CD4-positive, alpha-beta T cell treated with Interleukin-2 at 100 ng/mL for 4 hours (primary cell): Measurements from ENCODE around the gene SPEM2.

ENCODE experiments used
- DNase-seq: peaks from one replicate; pipeline ENCODE4 v3.0.0-alpha.2; 2020; ENCODE audit warnings: low spot score

The SPEM2 gene

GRCh38 chr17:7403977-7404736 lies 21.3 kb upstream of the SPEM2 start, which contains the start of gene TMEM256:
Gene TMEM256, minus strand, starts transcription at chr17:7404097. Its CDS starts 13 bp downstream, at chr17:7404084.
- peak; percentile 97 for DNase-seq

DNA sequence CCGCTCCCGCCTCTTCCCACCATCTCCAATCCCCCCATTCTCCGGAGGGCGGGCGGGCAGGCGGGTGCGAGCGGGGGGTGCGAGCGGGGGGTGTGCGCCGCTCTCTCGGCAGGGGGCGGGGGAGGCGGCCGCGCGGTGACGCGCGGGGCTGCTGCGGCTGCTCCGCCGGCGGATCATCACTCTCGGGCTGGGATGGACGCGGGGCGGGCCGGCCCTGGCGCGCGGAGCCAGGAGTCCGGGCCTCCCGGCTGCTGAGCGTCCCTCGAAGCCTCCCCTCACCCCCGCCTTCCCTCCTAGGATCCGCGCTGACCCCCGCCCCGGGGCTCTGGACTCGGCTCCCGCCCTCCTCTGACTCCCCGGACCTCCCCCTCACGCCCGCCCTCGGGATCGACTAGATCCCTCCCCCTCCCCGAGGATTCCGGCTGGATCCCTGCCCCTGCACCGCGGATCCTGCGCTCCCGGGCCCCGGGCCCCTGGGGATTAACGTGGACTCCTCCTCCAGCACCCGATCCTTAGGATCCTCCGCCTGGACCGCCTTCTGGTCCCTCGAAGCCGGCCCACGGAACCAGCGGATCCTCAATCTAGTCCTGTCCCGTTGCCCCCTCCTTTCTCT lies 20.6 kb upstream of the SPEM2 start:
- peak; percentile 67 for DNase-seq

GRCh38 chr17:7405350-7406234 lies 19.8 kb upstream of the SPEM2 start:
- no peak for DNase-seq

DNA sequence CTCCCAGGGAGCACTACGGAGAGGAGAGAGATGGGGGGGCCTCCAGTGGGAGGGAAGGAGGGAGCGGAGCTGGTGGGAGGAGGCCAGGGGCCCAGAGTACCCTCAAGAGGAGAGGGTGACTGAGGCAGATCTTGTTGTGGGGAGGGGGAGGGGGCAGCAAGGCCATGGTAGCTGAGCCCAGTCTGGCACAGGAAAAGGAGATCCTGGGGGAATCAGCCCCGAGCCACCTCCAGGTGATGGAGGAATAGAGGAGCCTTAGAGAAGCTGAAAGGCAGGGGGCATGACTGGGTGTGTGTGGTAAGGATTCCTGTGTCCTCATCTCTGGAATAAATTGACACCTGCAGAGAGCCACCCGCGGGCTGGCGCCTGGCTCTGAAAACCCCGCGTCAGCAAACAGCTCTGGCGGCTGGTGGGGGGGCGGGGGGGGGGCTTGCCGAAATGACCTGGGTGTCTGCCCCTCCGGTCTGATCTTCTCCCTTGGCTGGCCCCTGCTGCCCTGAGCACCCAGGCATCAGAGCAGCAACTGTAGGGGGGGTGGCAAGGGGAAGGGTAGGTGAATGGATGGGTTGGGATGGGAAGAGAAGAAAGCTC lies 19.1 kb upstream of the SPEM2 start:
- DNase-seq = no peak

DNA sequence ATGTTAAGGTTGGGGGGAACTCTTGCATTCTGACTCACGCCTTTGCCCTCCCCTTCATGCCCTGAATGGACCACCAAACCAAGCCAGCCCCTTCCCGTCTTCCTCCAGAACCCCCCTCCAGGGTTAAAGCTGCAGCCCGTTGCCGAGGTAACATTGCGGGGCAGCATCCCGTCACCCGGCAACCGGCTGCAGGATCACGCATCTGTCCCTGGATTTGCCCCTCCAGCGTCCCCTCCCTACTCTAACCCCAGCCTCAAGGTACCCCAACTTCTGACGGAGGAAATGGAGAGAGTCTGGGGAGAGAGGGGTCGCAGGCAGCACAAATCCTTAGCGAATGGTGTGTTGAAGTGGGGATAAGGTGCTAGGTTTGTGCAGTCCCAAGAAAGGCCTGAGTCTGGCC lies 18.3 kb upstream of the SPEM2 start:
- no peak for DNase-seq

DNA sequence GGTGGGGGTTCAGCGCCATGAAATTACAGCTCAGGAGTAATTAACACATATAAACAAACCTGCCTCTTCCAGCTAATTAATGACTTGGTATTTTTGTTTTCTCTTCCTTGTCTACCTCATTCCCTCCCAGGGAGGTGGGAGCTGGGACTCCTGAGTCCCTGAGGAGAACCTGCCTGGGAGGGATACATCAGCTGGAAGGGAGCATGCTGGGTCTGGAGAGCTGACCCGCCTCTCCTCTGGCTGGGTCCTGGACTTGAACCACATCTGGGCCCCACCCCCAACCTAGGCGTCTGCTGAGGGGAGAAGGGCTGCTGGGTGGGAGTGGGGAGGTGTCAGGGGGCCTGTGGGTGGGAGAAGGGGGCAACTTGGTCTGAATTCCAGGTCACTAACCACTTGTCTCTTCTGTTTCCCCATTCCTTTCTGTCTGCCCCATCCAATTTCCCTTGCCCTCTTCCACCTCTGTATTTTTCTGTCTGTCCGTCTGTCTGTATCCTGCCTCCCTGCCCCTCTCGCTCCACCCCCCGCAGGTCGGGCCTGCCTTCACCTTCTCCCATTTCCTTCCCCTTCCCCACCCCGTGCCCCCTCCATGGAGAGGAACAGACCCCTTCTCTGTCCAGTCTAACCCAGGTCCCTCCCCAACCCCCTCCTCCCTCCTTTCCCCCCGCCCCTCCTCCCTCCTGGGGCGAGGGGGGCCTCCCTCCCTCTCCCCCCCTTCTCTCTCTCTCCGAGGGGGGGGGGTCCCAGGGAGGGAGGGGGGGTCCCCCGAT lies 17.7 kb upstream of the SPEM2 start, which contains the start of gene NLGN2:
Gene NLGN2 (plus strand): TSS at position 361 of the 767 bp plus-strand sequence. CDS start 411 bp downstream, outside the sequence.
- no peak for DNase-seq

GRCh38 chr17:7408252-7408727 lies 17.1 kb upstream of the SPEM2 start:
- DNase-seq = peak; percentile 19

GRCh38 chr17:7408863-7409262 lies 16.6 kb upstream of the SPEM2 start:
- DNase-seq = no peak

- no peak for DNase-seq
Measured at GRCh38 chr17:7409716-7410115, 15.7 kb upstream of the SPEM2 start.

- DNase-seq = no peak
Measured at GRCh38 chr17:7410634-7411426, 14.6 kb upstream of the SPEM2 start.

DNA sequence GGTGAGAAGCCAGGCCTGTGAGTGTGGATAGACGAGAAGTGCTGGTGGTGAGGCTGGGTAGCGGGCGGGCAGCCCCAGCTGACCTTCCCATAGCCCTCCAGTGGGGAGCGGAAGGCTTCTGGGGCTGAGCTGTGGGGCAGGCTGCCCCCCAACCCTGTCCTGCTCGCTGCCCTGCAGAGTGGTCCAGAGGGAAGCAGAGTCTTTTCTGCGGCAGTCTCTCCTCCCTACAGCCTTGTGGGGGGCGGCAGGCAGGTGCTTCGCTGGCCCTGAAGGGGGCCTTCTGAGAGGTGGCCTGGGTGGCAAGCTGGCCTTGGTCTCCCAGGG lies 14.0 kb upstream of the SPEM2 start:
- no peak for DNase-seq

DNA sequence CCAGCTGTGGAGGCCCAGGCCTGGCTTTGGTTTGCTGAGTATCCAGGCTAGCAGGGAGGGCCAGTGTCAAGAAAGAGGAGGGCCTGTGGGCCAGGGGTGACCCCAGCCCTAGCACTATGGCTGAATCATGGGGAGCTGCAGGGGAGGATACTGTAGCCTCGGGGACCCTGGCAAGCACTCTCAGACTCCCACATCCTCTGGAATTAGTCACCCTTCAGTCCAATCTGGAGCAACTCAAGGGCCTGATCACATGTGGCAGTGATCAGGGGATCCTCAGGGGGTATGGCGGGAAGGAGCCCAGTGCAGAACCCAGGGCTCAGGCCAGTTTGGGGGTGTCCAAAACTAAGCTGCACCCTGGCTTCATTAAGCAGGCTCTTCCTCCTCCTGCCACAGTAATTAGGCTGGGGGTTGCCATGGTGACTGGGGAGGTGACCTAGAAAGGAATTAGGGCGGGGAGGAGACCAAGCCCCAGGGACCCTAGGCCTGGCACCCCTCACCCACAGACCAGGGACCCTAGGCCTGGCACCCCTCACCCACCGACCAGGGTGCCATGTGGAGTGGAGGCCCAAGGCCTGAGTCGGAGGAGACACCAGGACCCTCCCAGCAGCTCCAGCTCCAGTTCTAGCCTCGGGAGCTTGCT lies 11.9 kb upstream of the SPEM2 start:
- no peak for DNase-seq

- no peak for DNase-seq
Measured at GRCh38 chr17:7414837-7415236, 10.6 kb upstream of the SPEM2 start.

GRCh38 chr17:7415784-7416183 lies 9.6 kb upstream of the SPEM2 start:
- DNase-seq = no peak

GRCh38 chr17:7416323-7416722 lies 9.1 kb upstream of the SPEM2 start:
- DNase-seq = no peak

- no peak for DNase-seq
Measured at GRCh38 chr17:7417056-7417655, 8.3 kb upstream of the SPEM2 start.

DNA sequence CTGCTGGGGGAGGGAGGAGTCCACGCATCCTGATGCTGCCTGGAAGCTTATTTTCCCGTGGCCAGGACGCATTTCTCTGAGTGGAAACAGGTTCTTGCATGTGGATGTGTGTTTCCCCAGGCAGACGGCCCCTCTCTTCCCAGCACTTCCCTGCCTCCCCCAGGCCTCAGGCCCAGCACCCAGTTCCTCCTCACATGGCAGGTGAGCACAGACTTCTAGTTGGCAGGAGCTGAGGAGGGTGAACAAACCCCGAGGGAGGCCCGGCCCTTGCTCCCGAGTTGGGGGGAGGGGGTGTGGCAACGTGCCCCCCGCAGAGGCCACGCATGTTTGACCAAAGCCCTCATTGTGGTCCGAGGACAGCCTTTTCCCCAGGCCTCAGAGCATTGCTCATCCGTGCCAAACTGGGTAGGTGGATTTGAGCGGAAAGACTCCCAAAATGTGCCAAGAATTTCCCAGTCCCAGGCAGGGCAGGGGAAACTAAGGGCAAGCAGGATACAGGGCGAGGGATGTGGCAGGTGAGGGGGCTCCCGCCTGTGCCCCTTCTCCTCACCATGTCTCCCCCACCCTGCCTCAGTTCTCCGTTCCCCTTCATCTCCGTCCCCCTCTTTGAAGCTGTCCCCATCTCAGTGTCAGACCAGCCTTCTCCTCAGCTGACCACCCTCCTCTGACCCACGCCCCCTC lies 6.8 kb upstream of the SPEM2 start:
- no peak for DNase-seq

DNA sequence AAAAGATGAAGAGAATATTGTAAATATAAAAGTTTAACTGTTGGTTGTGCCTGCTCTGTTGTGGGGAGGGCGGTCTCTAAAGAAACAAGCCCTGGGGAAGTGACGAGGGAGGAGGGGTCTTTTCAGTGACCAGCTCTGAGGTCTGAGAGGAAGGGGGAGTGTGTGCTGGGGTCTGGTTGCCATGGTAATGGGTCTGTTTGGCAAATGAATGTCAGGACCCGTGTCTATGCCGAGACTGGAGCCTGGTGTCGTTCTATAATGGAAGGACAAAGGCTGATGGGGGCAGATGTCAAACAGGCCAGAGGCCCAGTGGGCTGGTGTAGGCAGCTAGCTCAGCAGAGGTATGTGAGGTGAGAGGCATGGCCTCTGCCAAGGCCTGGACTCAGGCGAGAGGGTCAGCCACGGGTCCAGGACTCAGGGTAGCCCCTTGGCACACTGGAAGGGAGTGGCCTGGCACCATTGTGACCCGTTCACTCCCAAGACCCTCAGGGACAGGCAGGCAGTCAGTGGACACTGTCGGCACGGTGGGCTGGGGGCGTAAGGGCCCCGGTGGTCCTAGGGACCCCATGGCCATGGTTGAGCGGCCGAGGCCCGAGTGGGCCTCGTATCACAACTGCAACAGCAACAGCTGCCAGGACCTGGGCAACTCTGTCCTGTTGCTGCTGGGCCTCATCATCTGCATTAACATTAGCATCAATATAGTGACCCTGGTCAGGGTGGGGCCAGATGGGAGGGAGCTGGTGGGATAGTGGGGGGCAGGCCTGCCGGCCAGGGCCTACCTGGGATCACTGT lies 5.4 kb upstream of the SPEM2 start, which contains the start of gene SPEM1:
Gene SPEM1 (plus strand): TSS at position 506 of the 792 bp plus-strand sequence. CDS start 61 bp downstream, at position 567.
- no peak for DNase-seq
